GM18508 (cell line): Measurements from ENCODE around the gene E4F1.

Experiments used
- ATAC-seq: cut with Tn5 transposase; IDR thresholded peaks from one replicate; pipeline ENCODE4 v1.9.1; 2021; ENCODE audit warnings: moderate number of reproducible peaks; ENCODE audit not compliant: insufficient read depth, unreplicated experiment

E4F1 gene

GRCh38 chr16:2270588-2271470 lies 47.4 kb downstream of the E4F1 start:
- ATAC-seq, result no peak

- ATAC-seq, result no peak
These were observed 48.6 kb downstream of the E4F1 start for GRCh38 chr16:2271848-2272461.

- ATAC-seq, result no peak
These were observed 50.1 kb downstream of the E4F1 start for GRCh38 chr16:2273484-2273883.

- no peak for ATAC-seq
These were observed 50.5 kb downstream of the E4F1 start for GRCh38 chr16:2273931-2274330.

- no peak for ATAC-seq
These were observed 52.3 kb downstream of the E4F1 start for GRCh38 chr16:2275476-2276367.

- no peak for ATAC-seq
These were observed 53.2 kb downstream of the E4F1 start for GRCh38 chr16:2276368-2277195.

GRCh38 chr16:2277466-2278271 lies 54.3 kb downstream of the E4F1 start:
- ATAC-seq, result no peak

- ATAC-seq, result no peak
These were observed 54.8 kb downstream of the E4F1 start for GRCh38 chr16:2278272-2278608.

GRCh38 chr16:2278956-2279800 lies 55.8 kb downstream of the E4F1 start:
- ATAC-seq, result no peak

GRCh38 chr16:2280461-2280860 lies 57.1 kb downstream of the E4F1 start:
- ATAC-seq, result no peak

GRCh38 chr16:2280981-2281542 lies 57.7 kb downstream of the E4F1 start:
- no peak for ATAC-seq

- no peak for ATAC-seq
These were observed 58.9 kb downstream of the E4F1 start for GRCh38 chr16:2282262-2282661.

- no peak for ATAC-seq
These were observed 59.6 kb downstream of the E4F1 start for GRCh38 chr16:2282866-2283555.

- ATAC-seq, result no peak
These were observed 60.8 kb downstream of the E4F1 start for GRCh38 chr16:2284001-2284770.

- no peak for ATAC-seq
These were observed 61.6 kb downstream of the E4F1 start for GRCh38 chr16:2284797-2285576.
